MM.1S (cell line): ENCODE data around the gene OR51B6.
"Not testable (repeated sequence)": the region's sequence is repeated elsewhere in the genome, so short reads cannot be mapped to it uniquely, and the experiment has no call there.

Source experiments
- DNase-seq: peaks from one replicate; pipeline ENCODE4 v3.0.0-alpha.2; 2015
- H2AFZ ChIP-seq: fragments of 300-600 bp; sonication (generic); 2 replicates; pipeline ENCODE4 v1.6.0; 2016; ENCODE audit warnings: antibody characterized with exemption, low read length
- H3F3A ChIP-seq: fragments of 300-600 bp; sonication (generic); 2 replicates; pipeline ENCODE4 v1.6.1; 2016; ENCODE audit warnings: mild to moderate bottlenecking, antibody characterized with exemption, low read length, moderate library complexity, mixed read lengths; ENCODE audit not compliant: insufficient read depth
- H3K27ac ChIP-seq: fragments of 300-600 bp; sonication (generic); 2 replicates; pipeline ENCODE4 v1.5.1; 2016; ENCODE audit warnings: mild to moderate bottlenecking, low read length
- H3K27me3 ChIP-seq: fragments of 300-600 bp; sonication (generic); replicated peaks from 2 replicates; pipeline ENCODE4 v1.6.0; 2016; ENCODE audit warnings: low read length; ENCODE audit not compliant: insufficient read depth
- H3K36me3 ChIP-seq: fragments of 300-600 bp; sonication (generic); replicated peaks from 2 replicates; pipeline ENCODE4 v1.6.1; 2016; ENCODE audit warnings: mild to moderate bottlenecking, low read length, mixed read lengths; ENCODE audit not compliant: insufficient read depth
- H3K4me1 ChIP-seq: fragments of 300-600 bp; sonication (generic); 2 replicates; pipeline ENCODE4 v1.6.1; 2016; ENCODE audit warnings: low read length, mixed read lengths
- H3K4me2 ChIP-seq: fragments of 300-600 bp; sonication (generic); 2 replicates; pipeline ENCODE4 v1.6.0; 2016; ENCODE audit warnings: low read depth, low read length
- H3K4me3 ChIP-seq: fragments of 300-600 bp; sonication (generic); 2 replicates; pipeline ENCODE4 v1.5.1; 2016; ENCODE audit warnings: low read length, mixed read lengths
- H3K79me2 ChIP-seq: fragments of 300-600 bp; sonication (generic); 2 replicates; pipeline ENCODE4 v1.6.1; 2016; ENCODE audit warnings: mixed run types, low read length, mixed read lengths
- H3K9ac ChIP-seq: fragments of 300-600 bp; sonication (generic); 2 replicates; pipeline ENCODE4 v1.6.1; 2016; ENCODE audit warnings: low read length, mixed read lengths
- H3K9me2 ChIP-seq: fragments of 300-600 bp; sonication (generic); replicated peaks from 2 replicates; pipeline ENCODE4 v1.6.1; 2016; ENCODE audit warnings: mild to moderate bottlenecking, low read length, mixed read lengths; ENCODE audit not compliant: insufficient read depth
- H3K9me3 ChIP-seq: fragments of 300-600 bp; sonication (generic); replicated peaks from 2 replicates; pipeline ENCODE4 v1.6.1; 2016; ENCODE audit warnings: mild to moderate bottlenecking, low read length, mixed read lengths; ENCODE audit not compliant: insufficient read depth
- H4K20me1 ChIP-seq: fragments of 300-600 bp; sonication (generic); 2 replicates; pipeline ENCODE4 v1.6.1; 2016; ENCODE audit warnings: mild to moderate bottlenecking, low read length, moderate library complexity, mixed read lengths; ENCODE audit not compliant: insufficient read depth
- CTCF ChIP-seq: fragments of 300-600 bp; sonication (generic); IDR thresholded peaks from 2 replicates; pipeline ENCODE4 v1.5.1; 2016; ENCODE audit warnings: antibody characterized with exemption, low read length, mixed read lengths
- EZH2 ChIP-seq: fragments of 300-600 bp; sonication (generic); optimal IDR thresholded peaks from 2 replicates; pipeline ENCODE3; 2017; ENCODE audit warnings: low read depth, mild to moderate bottlenecking, antibody characterized with exemption, low read length, mixed read lengths
- EZH2phosphoT487 ChIP-seq: fragments of 300-600 bp; sonication (generic); IDR thresholded peaks from 2 replicates; pipeline ENCODE4 v1.6.1; 2018; ENCODE audit warnings: antibody characterized with exemption, low read length

OR51B6 gene

GRCh38 chr11:5317292-5317691 lies 34.0 kb upstream of the OR51B6 start:
- Histone ChIP-seq H3K9me2 (no peaks in the 10 kb centered on the region), H3K9me3 (no peaks in the 10 kb centered on the region), H3K4me1 (peaks cover under 1% of the 10 kb centered on the region), H3K79me2 (no peaks in the 10 kb centered on the region), H4K20me1 (no peaks in the 10 kb centered on the region), H3K27me3 (no peaks in the 10 kb centered on the region), H3K4me3 (no peak overlapping the region), H3K36me3 (no peaks in the 10 kb centered on the region), H3F3A (no peaks in the 10 kb centered on the region), H3K27ac (no peak overlapping the region), H3K4me2 (no peak overlapping the region), H3K9ac (no peak overlapping the region), H2AFZ (no peak overlapping the region)
- DNase-seq = no peak
- TF ChIP-seq EZH2phosphoT487 = no peak

DNA sequence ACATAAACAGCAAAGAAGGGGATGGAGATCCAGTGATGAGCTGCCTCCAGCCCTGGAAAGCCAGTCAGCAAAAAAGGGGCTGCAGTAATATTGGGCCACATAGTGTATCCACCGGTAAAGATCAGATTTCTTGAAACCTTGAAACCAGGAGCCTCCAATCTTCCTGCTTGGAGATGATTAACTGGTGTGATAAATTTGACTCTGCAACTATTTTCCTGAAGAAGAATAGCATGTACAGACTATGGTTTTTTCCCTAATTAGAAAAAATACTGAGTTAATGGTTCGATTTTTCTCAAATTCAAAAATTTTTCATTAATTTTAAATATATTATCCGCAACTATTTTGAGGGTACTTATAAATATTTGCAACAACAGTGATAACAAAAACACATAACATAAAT lies 27.1 kb upstream of the OR51B6 start, which contains the start of gene OR51B2:
TSS of gene OR51B2 (minus strand) at position 101 of the 400 bp plus-strand sequence. CDS start at position 101, 0 bp downstream.
- H3K27ac ChIP-seq = no peak within 1 kb of the TSS
- no peak within 1 kb of the TSS for H3K9ac ChIP-seq
- H3K4me1 ChIP-seq = peaks cover 17% of the 10 kb centered on the region
- H3K4me2 ChIP-seq = 0 out of 2 replicates have a peak within 1 kb of the TSS, but pooled peaks have one; percentile 2
- no peaks in the 10 kb centered on the region for H3K79me2 ChIP-seq
- H4K20me1 ChIP-seq = no peaks in the 10 kb centered on the region
- H3K36me3 ChIP-seq = no peaks in the 10 kb centered on the region
- no peak within 1 kb of the TSS for H3K4me3 ChIP-seq
- TF ChIP-seq CTCF = no peak
- no peak for TF ChIP-seq EZH2phosphoT487
- TF ChIP-seq EZH2 = no peak
- H3K9me3 ChIP-seq = no peaks in the 10 kb centered on the region
- no peak for DNase-seq
- H3F3A ChIP-seq = no peaks in the 10 kb centered on the region
- no peaks in the 10 kb centered on the region for H3K9me2 ChIP-seq
- H2AFZ ChIP-seq = no peak within 1 kb of the TSS
- H3K27me3 ChIP-seq = no peaks in the 10 kb centered on the region

DNA sequence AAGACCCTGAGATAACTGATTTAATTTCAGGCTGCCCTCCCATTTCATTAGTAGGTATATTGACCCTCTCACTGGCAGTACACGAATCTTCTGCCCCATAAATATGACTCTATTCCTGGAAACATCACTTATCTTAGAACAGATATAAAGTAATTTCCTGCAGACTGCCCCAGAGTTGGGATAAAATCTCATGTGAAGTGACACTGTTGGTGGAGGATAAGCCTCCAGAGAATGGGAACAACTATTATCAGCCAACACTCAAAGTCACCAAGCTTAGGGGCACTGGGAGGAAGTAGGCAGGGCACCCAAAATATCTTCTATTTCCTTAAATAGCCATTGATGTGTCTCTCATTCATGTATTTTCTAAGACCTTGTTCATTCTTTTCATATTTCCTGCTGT lies 16.1 kb upstream of the OR51B6 start:
- Histone ChIP-seq H3K9me2 (no peaks in the 10 kb centered on the region), H3K4me2 (no peak overlapping the region), H3F3A (no peaks in the 10 kb centered on the region), H3K4me1 (peaks cover 38% of the 10 kb centered on the region), H3K9ac (no peak overlapping the region), H3K9me3 (no peaks in the 10 kb centered on the region), H3K4me3 (no peak overlapping the region), H3K79me2 (no peaks in the 10 kb centered on the region), H3K36me3 (no peaks in the 10 kb centered on the region), H2AFZ (no peak overlapping the region), H3K27ac (no peak overlapping the region), H3K27me3 (no peaks in the 10 kb centered on the region; the same call in 1 of the 2 replicates), H4K20me1 (no peaks in the 10 kb centered on the region)
- no peak for DNase-seq
- TF ChIP-seq CTCF (no peak), EZH2phosphoT487 (no peak), EZH2 (no peak)

GRCh38 chr11:5336331-5336730 lies 15.0 kb upstream of the OR51B6 start:
- DNase-seq = no peak

GRCh38 chr11:5337253-5337652 lies 14.1 kb upstream of the OR51B6 start:
- DNase-seq = peak; percentile 31
- not testable (repeated sequence) for H3K9me3 ChIP-seq, H3K9me2 ChIP-seq, H3F3A ChIP-seq, H3K4me3 ChIP-seq, H3K27me3 ChIP-seq, H3K79me2 ChIP-seq, H3K4me2 ChIP-seq, H2AFZ ChIP-seq, H3K27ac ChIP-seq, H4K20me1 ChIP-seq, H3K9ac ChIP-seq, H3K36me3 ChIP-seq
- peaks cover 38% of the 10 kb centered on the region for H3K4me1 ChIP-seq

More at GRCh38 chr11:5336331-5336730, 15.0 kb upstream of the OR51B6 start:
- Histone ChIP-seq H3K9me2 (no peaks in the 10 kb centered on the region), H4K20me1 (no peaks in the 10 kb centered on the region), H3K4me3 (no peak overlapping the region), H3F3A (no peaks in the 10 kb centered on the region), H3K9ac (no peak overlapping the region), H3K27me3 (no peaks in the 10 kb centered on the region; the same call in 1 of the 2 replicates), H2AFZ (no peak overlapping the region), H3K79me2 (no peaks in the 10 kb centered on the region), H3K4me1 (peaks cover 38% of the 10 kb centered on the region), H3K27ac (no peak overlapping the region), H3K9me3 (no peaks in the 10 kb centered on the region), H3K4me2 (no peak overlapping the region), H3K36me3 (no peaks in the 10 kb centered on the region)
- no peak for TF ChIP-seq CTCF
- TF ChIP-seq EZH2 = no peak
- no peak for TF ChIP-seq EZH2phosphoT487
